Measurements from ENCODE around the gene FNBP1. TPM values are rescaled to one million over a fixed set of nuclear protein-coding genes. Genes with fewer than 3 reads are reported as not detected.
A peak's percentile ranks its signal among the peaks of the same experiment; 100 is the strongest.

Gene FNBP1
- total RNA-seq: 87.2 TPM

DNA sequence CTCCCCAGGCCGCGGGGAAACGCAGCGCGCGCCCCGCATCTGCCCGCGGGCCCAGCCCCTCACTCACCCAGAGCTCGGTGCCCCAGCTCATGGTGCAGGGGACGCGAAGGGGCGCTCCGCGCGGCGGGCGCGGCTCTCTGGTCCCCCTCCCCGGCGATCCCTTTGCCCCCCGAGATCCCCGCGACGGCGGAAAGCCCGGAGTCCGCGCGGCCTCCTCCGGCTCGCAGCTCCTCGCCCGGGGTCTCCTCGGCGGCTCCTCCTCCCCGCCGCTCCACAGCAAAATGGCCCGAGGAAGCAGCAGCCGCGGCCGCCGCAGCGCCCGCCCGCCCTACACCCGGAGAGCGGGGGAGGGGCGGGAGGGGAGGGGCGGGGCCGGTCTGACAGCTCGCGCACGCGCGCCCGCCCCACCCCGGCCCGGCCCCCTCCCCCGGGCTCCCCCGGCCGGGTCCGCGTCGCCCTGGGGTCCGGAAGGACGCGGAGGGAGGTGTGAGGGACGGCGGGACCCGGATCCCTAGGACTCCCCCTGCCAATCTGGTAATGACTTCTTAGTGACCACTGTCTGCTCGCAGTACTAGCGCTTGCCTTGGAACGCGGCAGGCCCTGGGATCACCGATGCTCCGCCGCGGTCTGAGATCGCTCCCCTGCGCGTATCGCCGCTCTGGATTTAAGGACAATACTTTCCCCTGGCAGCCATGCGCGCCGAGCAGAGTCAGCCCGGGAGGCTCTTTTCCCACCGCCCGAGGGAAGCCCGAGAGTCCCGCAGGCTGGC, at the start of gene FNBP1:
Gene FNBP1, minus strand, starts transcription at position 305 of the 769 bp plus-strand sequence. Its CDS starts 214 bp downstream, at position 91.
- TF ChIP-seq, protein P1, sequence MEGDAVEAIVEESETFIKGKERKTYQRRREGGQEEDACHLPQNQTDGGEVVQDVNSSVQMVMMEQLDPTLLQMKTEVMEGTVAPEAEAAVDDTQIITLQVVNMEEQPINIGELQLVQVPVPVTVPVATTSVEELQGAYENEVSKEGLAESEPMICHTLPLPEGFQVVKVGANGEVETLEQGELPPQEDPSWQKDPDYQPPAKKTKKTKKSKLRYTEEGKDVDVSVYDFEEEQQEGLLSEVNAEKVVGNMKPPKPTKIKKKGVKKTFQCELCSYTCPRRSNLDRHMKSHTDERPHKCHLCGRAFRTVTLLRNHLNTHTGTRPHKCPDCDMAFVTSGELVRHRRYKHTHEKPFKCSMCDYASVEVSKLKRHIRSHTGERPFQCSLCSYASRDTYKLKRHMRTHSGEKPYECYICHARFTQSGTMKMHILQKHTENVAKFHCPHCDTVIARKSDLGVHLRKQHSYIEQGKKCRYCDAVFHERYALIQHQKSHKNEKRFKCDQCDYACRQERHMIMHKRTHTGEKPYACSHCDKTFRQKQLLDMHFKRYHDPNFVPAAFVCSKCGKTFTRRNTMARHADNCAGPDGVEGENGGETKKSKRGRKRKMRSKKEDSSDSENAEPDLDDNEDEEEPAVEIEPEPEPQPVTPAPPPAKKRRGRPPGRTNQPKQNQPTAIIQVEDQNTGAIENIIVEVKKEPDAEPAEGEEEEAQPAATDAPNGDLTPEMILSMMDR (IDR thresholded peaks at IDR 0.05): peak in 1 of 3 experiments; percentile 5
- Histone ChIP-seq H3K36me3 (no peaks in the 10 kb centered on the region), H3K4me1 (peaks cover 3 to 28% of the 10 kb centered on the region in 2 donors), H3K27me3 (no peaks in the 10 kb centered on the region), H3K9me3 (no peaks in the 10 kb centered on the region), H3K27ac (peak within 1 kb of the TSS; percentile 93 to 95), H3K4me3 (peak within 1 kb of the TSS; percentile 86 to 94)
- intact Hi-C loops (cut with DNase I): loop anchor here (1.0 to 2.0 kb wide), 4 partner anchors 48 to 158 kb away; no protein-coding TSS in a partner anchor
- peak in 1 of 2 donors; percentile 88 for DNase-seq (ENCODE audit: low spot score in 2 of 2)

DNA sequence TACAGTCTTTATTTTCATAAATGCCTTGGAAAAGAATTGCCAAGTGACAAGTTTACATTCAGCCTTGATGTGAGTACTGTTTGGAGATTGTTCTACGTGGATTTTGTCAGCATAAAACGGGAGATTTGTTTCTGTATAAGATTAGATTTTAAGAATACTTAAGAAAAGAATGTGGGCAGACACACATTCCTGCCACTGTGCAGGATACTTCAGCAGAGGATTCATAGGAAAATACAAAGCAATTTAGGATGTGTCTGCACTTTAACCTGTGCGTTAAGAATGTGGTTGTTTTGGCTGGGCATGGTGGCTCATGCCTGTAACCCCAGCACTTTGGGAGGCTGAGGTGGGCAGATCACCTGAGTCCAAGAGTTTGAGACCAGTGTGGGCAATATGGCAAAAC, 47.9 kb upstream of the FNBP1 start:
- peaks cover 38 to 84% of the 10 kb centered on the region in 2 donors for H3K36me3 ChIP-seq
- no peaks in the 10 kb centered on the region for H3K9me3 ChIP-seq
- DNase-seq (ENCODE audit: low spot score in 2 of 2): no peak
- no peaks in the 10 kb centered on the region for H3K27me3 ChIP-seq
- TF ChIP-seq, protein P1 (IDR thresholded peaks at IDR 0.05): no peak
- intact Hi-C loops (cut with DNase I): no loop called here
- no peak overlapping the region for H3K27ac ChIP-seq
- no peaks in the 10 kb centered on the region for H3K4me1 ChIP-seq
- no peak overlapping the region for H3K4me3 ChIP-seq

DNA sequence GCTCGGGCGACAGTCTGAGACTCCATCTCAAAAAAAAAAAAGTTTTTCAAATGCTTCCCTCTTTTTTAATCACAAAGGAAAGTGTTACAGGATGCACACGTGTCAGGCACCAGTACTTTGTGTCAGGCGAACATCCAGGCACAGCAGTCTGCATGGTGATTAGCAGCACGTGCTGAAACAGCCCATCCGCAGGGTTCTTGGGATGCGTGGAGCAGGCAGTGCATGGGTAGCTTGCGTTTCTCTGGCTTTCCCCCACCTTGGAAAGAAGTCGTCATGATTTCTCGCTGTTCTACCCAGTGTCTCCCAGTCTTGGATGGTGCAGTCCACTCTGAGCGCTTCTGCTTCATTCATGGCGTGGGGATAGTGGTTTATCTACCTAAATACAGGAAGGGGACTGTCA, 46.2 kb upstream of the FNBP1 start:
- Histone ChIP-seq H3K27ac (no peak overlapping the region), H3K9me3 (no peaks in the 10 kb centered on the region), H3K36me3 (peaks cover 42 to 85% of the 10 kb centered on the region in 2 donors), H3K4me1 (no peaks in the 10 kb centered on the region), H3K27me3 (no peaks in the 10 kb centered on the region), H3K4me3 (no peak overlapping the region)
- TF ChIP-seq, protein P1 (IDR thresholded peaks at IDR 0.05): no peak
- intact Hi-C loops (cut with DNase I): no loop called here
- no peak for DNase-seq (ENCODE audit: low spot score in 2 of 2)

DNA sequence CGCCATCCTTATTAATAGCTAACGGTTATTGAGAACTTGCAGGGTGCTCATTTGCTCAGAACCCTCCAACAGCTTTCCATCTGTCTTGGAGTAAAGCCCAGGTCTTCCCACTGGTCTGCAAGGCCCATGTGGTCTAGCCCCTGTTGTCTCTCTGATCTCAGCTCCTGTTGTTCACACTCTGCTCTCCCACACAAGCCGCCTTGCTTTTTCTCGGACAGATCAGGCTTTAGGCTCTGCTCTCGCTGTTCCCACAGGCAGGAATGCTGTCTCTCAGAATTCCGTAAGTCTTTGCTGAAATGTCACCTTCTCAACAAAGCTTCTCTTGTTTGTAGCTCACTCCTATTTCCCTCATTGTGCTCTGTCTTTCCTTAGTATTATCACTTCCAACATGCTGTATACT, 45.1 kb upstream of the FNBP1 start:
- intact Hi-C loops (cut with DNase I): no loop called here
- no peak for DNase-seq (ENCODE audit: low spot score in 2 of 2)
- Histone ChIP-seq H3K36me3 (peaks cover 38 to 83% of the 10 kb centered on the region in 2 donors), H3K4me1 (no peaks in the 10 kb centered on the region), H3K4me3 (no peak overlapping the region), H3K9me3 (no peaks in the 10 kb centered on the region), H3K27ac (no peak overlapping the region), H3K27me3 (no peaks in the 10 kb centered on the region)
- TF ChIP-seq, protein P1 (IDR thresholded peaks at IDR 0.05): no peak

DNA sequence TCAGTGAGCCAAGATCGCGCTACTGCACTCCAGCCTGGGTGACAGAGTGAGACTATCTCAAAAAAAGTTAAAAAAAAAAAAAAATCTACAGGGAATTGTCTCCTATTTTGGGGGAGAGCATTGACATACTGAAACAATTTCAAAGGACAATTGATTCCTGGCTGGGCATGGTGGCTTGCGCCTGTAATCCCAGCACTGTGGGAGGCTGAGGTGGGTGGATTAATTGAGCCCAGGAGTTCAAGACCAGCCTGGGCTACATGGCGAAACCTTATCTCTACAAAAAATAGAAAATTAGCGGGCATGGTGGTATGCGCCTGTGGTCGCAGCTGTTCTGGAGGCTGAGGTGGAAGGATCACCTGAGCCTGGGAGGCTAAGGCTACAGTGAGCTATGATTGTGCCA, 41.3 kb upstream of the FNBP1 start:
- Histone ChIP-seq H3K27ac (no peak overlapping the region), H3K4me3 (no peak overlapping the region), H3K36me3 (peaks cover 42 to 89% of the 10 kb centered on the region in 2 donors), H3K27me3 (no peaks in the 10 kb centered on the region), H3K9me3 (no peaks in the 10 kb centered on the region), H3K4me1 (no peaks in the 10 kb centered on the region)
- intact Hi-C loops (cut with DNase I): no loop called here
- DNase-seq (ENCODE audit: low spot score in 2 of 2): no peak
- TF ChIP-seq, protein P1 (IDR thresholded peaks at IDR 0.05): no peak
